ENCODE data around the gene FAM171A2.
"Not testable (repeated sequence)": the region's sequence is repeated elsewhere in the genome, so short reads cannot be mapped to it uniquely, and the experiment has no call there.

The FAM171A2 gene

GRCh38 chr17:44363613-44364159 lies at the start of gene FAM171A2:
Gene FAM171A2 (minus strand): TSS chr17:44363853. CDS start chr17:44363714, 139 bp downstream.
- H3K9me3 Mint-ChIP-seq = no peaks in the 10 kb centered on the region
- ATAC-seq (replicated peaks) (peak; percentile 90 to 93), DNase-seq (peak; percentile 52)
- H3K4me1 Mint-ChIP-seq = peaks cover 7 to 13% of the 10 kb centered on the region in 2 donors
- H3K27ac Mint-ChIP-seq = peak within 1 kb of the TSS; percentile 71
- peak within 1 kb of the TSS; percentile 81 to 82 for H3K4me3 Mint-ChIP-seq
- H3K27me3 Mint-ChIP-seq = peaks cover 33 to 69% of the 10 kb centered on the region in 2 donors
- H3K36me3 Mint-ChIP-seq = no peaks in the 10 kb centered on the region

GRCh38 chr17:44409309-44410028 lies 45.8 kb upstream of the FAM171A2 start:
- H3K4me3 Mint-ChIP-seq = no peak overlapping the region
- H3K27ac Mint-ChIP-seq = peak overlapping the region; percentile 37
- H3K4me1 Mint-ChIP-seq = no peaks in the 10 kb centered on the region
- peaks cover 16 to 26% of the 10 kb centered on the region in 2 donors for H3K36me3 Mint-ChIP-seq
- DNase-seq = no peak
- ATAC-seq (replicated peaks) = no peak
- no peaks in the 10 kb centered on the region for H3K9me3 Mint-ChIP-seq
- no peaks in the 10 kb centered on the region for H3K27me3 Mint-ChIP-seq

- H3K4me1 Mint-ChIP-seq = peaks cover 0 to 3% of the 10 kb centered on the region in 2 donors
- H3K4me3 Mint-ChIP-seq = no peak overlapping the region
- no peak for DNase-seq
- peak in 1 of 2 donors; percentile 20 for ATAC-seq (replicated peaks)
- H3K9me3 Mint-ChIP-seq = no peaks in the 10 kb centered on the region
- no peak overlapping the region for H3K27ac Mint-ChIP-seq
- H3K36me3 Mint-ChIP-seq = peaks cover 14 to 23% of the 10 kb centered on the region in 2 donors
- H3K27me3 Mint-ChIP-seq = no peaks in the 10 kb centered on the region
These were observed 45.1 kb upstream of the FAM171A2 start for GRCh38 chr17:44408786-44409185.

GRCh38 chr17:44402564-44403172 lies 39.0 kb upstream of the FAM171A2 start:
- Mint-ChIP-seq H3K27ac (no peak overlapping the region), H3K36me3 (peaks cover 40 to 52% of the 10 kb centered on the region in 2 donors), H3K9me3 (no peaks in the 10 kb centered on the region), H3K4me1 (peaks cover 4 to 33% of the 10 kb centered on the region in 2 donors), H3K27me3 (no peaks in the 10 kb centered on the region), H3K4me3 (no peak overlapping the region)
- DNase-seq (no peak), ATAC-seq (replicated peaks) (peak; percentile 90 to 97)

GRCh38 chr17:44400226-44400847 lies 36.7 kb upstream of the FAM171A2 start:
- DNase-seq (no peak), ATAC-seq (replicated peaks) (no peak)
- H3K36me3 Mint-ChIP-seq = peaks cover 43 to 60% of the 10 kb centered on the region in 2 donors
- no peaks in the 10 kb centered on the region for H3K9me3 Mint-ChIP-seq
- peaks cover 4 to 33% of the 10 kb centered on the region in 2 donors for H3K4me1 Mint-ChIP-seq
- H3K27me3 Mint-ChIP-seq = no peaks in the 10 kb centered on the region
- no peak overlapping the region for H3K4me3 Mint-ChIP-seq
- H3K27ac Mint-ChIP-seq = peak overlapping the region; percentile 4

GRCh38 chr17:44398692-44399691 lies 35.3 kb upstream of the FAM171A2 start:
- H3K4me1 Mint-ChIP-seq = peaks cover 6 to 32% of the 10 kb centered on the region in 2 donors
- peak overlapping the region; percentile 25 for H3K27ac Mint-ChIP-seq
- H3K4me3 Mint-ChIP-seq = no peak overlapping the region
- H3K9me3 Mint-ChIP-seq = no peaks in the 10 kb centered on the region
- peaks cover 41 to 67% of the 10 kb centered on the region in 2 donors for H3K36me3 Mint-ChIP-seq
- DNase-seq = no peak
- ATAC-seq (replicated peaks) = no peak
- H3K27me3 Mint-ChIP-seq = no peaks in the 10 kb centered on the region

GRCh38 chr17:44397479-44398440 lies 34.1 kb upstream of the FAM171A2 start:
- Mint-ChIP-seq H3K4me3 (no peak overlapping the region), H3K27ac (peak overlapping the region; percentile 31), H3K27me3 (no peaks in the 10 kb centered on the region), H3K4me1 (peaks cover 5 to 20% of the 10 kb centered on the region in 2 donors), H3K36me3 (peaks cover 41 to 66% of the 10 kb centered on the region in 2 donors), H3K9me3 (no peaks in the 10 kb centered on the region)
- DNase-seq (no peak), ATAC-seq (replicated peaks) (no peak)

- no peak for ATAC-seq (replicated peaks)
- peaks cover 39 to 60% of the 10 kb centered on the region in 2 donors for H3K36me3 Mint-ChIP-seq
- H3K9me3 Mint-ChIP-seq = no peaks in the 10 kb centered on the region
- H3K27ac Mint-ChIP-seq = no peak overlapping the region
- H3K27me3 Mint-ChIP-seq = no peaks in the 10 kb centered on the region
- no peak overlapping the region for H3K4me3 Mint-ChIP-seq
- peaks cover 2 to 17% of the 10 kb centered on the region in 2 donors for H3K4me1 Mint-ChIP-seq
- no peak for DNase-seq
These were observed 33.3 kb upstream of the FAM171A2 start for GRCh38 chr17:44396946-44397345.

GRCh38 chr17:44394833-44395232 lies 31.2 kb upstream of the FAM171A2 start:
- Mint-ChIP-seq H3K36me3 (peaks cover 29 to 49% of the 10 kb centered on the region in 2 donors), H3K27ac (no peak overlapping the region), H3K4me3 (no peak overlapping the region), H3K27me3 (peaks cover 1 to 4% of the 10 kb centered on the region in 2 donors), H3K4me1 (peaks cover 4 to 23% of the 10 kb centered on the region in 2 donors), H3K9me3 (peaks cover 0 to 4% of the 10 kb centered on the region in 2 donors)
- no peak for DNase-seq
- ATAC-seq (replicated peaks) = no peak

- Mint-ChIP-seq H3K36me3 (peaks cover 23 to 45% of the 10 kb centered on the region in 2 donors), H3K27me3 (peaks cover 8 to 12% of the 10 kb centered on the region in 2 donors), H3K4me1 (peaks cover 9 to 29% of the 10 kb centered on the region in 2 donors)
- DNase-seq; H3K27ac Mint-ChIP-seq; H3K4me3 Mint-ChIP-seq; H3K9me3 Mint-ChIP-seq; ATAC-seq (replicated peaks): not testable (repeated sequence)
These were observed 30.5 kb upstream of the FAM171A2 start for GRCh38 chr17:44394112-44394511.

GRCh38 chr17:44390250-44390870 lies 26.7 kb upstream of the FAM171A2 start:
- no peak for ATAC-seq (replicated peaks)
- Mint-ChIP-seq H3K4me3 (no peak overlapping the region), H3K4me1 (peaks cover 9 to 28% of the 10 kb centered on the region in 2 donors), H3K27me3 (peaks cover 20 to 24% of the 10 kb centered on the region in 2 donors), H3K36me3 (peaks cover 0 to 13% of the 10 kb centered on the region in 2 donors), H3K9me3 (peaks cover 0 to 6% of the 10 kb centered on the region in 2 donors), H3K27ac (no peak overlapping the region)
- DNase-seq = no peak

GRCh38 chr17:44389723-44390202 lies 26.1 kb upstream of the FAM171A2 start:
- Mint-ChIP-seq H3K4me1 (peaks cover 9 to 31% of the 10 kb centered on the region in 2 donors), H3K27me3 (peaks cover 20 to 26% of the 10 kb centered on the region in 2 donors), H3K27ac (peak overlapping the region; percentile 15), H3K4me3 (no peak overlapping the region), H3K36me3 (peaks cover 0 to 10% of the 10 kb centered on the region in 2 donors), H3K9me3 (peaks cover 0 to 6% of the 10 kb centered on the region in 2 donors)
- DNase-seq = no peak
- peak; percentile 25 to 47 for ATAC-seq (replicated peaks)
